ENCODE results near the gene TMEM109.

The TMEM109 gene

DNA sequence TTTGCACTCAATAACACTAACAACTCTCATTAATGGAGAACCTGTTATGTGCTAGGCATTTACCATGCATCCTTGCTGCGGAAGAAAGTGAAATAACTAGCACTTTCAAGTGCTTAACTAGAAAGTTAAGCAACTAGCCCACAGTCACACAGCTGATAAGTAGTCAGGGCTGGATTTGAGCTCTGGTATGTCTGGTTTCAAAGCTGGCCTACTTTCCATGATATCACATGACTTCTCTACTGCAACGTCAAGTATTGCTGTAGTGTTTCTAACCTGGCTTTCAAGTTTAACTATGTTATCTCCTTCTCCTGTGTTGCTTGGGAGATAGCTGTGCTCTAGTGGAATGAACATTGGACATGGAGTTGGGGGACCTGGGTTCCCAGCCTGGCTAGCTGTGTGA lies 25.9 kb downstream of the TMEM109 start:
- FAIRE-seq: no peak
- DNase-seq (ENCODE audit: low spot score): no peak

DNA sequence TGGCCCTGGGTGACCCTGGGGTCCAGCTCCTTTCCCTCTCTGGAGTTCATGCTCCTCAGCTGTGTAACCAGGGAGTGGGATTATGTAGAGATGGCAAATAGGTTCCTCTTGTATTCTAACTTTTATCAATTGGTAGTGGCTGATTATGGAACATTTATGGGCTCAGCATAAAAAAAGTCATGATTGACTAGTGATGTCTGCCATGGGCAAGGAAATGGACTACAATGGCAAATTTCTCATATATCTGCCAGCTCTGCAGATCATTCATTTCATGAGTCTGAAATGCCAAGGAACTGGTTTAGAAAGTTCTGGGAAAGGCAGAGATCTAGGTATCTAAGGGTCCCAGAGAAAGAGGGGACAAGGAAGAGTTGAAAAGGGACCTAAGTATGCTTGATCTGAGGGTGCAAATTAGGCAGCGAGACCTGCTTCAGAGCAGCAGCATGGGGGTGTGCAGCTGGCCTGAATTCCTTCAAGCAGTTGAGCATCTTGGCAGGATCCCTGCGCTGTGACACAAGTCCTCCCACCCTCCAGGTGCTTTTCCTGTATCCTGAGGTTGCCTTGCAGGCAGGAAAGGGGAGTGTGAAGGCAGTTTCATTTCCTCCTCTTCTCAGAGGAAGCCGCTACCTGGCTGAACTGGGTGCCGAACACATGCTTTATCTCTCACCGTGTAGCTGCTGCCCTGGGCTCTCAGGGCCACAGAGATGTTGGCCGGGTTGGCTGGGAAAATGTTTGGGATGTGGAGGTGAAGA lies 27.6 kb downstream of the TMEM109 start:
- DNase-seq (ENCODE audit: low spot score) (no peak), FAIRE-seq (no peak)

GRCh38 chr11:60942219-60942618 lies 28.3 kb downstream of the TMEM109 start:
- FAIRE-seq: no peak
- DNase-seq (ENCODE audit: low spot score): no peak

- DNase-seq (ENCODE audit: low spot score): no peak
- no peak for FAIRE-seq
Measured at GRCh38 chr11:60942970-60943565, 29.1 kb downstream of the TMEM109 start.

GRCh38 chr11:60944490-60945294 lies 30.7 kb downstream of the TMEM109 start:
- DNase-seq (ENCODE audit: low spot score): no peak
- no peak for FAIRE-seq

DNA sequence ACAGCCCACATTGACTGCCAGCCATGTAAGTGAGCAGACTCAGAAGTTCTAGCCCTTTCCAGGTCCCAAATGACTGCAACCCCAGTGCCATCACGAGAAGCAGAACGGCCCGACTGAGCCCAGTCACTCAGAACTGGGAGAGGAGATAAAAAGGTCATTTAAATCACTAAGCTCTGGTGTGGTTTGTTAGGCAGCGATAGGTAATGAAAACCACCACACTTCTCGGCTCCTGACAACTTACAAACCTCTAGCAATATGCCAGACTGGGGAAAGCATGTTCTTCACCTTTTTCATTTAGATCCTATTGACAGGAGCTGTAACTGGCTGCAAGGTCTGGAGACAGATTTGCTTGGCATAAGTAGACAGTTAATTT lies 31.3 kb downstream of the TMEM109 start:
- no peak for FAIRE-seq
- no peak for DNase-seq (ENCODE audit: low spot score)

DNA sequence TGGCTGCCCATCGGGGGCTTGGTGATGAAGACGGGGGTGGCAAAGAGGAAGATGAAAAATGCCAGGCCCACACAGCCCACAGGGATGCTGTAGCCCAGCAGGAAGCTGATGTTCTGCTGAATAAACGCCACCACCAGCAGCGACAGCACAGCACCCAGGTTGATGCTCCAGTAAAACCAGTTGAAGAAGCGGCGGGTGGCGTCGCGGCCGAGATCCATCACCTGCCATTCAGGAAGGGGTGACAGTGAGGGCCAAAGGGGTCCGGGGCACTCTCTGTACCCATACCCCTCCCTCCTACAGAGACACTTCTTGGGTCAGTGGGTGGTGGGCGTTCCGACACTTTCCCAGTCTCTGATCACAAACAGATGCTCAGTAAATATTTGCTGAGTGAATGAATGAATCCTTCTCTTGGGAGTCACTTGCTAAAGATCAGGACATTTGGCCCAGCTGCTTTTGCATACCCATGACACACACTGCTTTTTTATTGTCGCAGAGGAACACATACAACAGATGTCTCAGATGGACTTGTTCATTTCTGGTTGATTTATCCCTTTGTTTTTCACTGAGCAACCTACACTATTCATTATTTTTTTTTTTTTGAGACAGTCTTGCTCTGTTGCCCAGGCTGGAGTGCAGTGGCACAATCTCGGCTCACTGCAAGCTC lies 32.8 kb downstream of the TMEM109 start:
- FAIRE-seq (no peak), DNase-seq (ENCODE audit: low spot score) (no peak)

DNA sequence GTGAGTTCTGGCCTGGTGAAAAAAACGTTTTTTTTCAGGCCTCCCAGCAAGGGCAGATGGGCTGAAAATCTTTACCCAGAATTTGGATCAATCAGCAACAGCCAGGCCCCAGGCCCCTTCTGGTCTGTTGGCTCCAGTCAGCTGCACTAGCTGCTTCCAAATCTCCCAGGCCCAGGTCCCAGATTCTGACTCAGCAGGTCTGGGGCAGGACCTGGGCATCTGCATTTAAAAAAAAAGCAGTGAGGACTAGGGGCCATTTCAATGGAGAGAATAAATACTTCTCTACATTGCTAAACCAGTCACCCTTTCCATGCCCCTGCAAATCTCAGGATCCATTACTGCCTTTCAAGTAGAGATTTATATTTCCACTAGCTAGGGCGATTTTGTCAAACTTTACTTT lies 33.7 kb downstream of the TMEM109 start:
- FAIRE-seq: no peak
- no peak for DNase-seq (ENCODE audit: low spot score)

GRCh38 chr11:60948250-60948649 lies 34.3 kb downstream of the TMEM109 start:
- FAIRE-seq: no peak

GRCh38 chr11:60950024-60950423 lies 36.1 kb downstream of the TMEM109 start:
- FAIRE-seq (no peak), DNase-seq (ENCODE audit: low spot score) (no peak)

More at GRCh38 chr11:60948250-60948649, 34.3 kb downstream of the TMEM109 start:
- no peak for DNase-seq (ENCODE audit: low spot score)

- FAIRE-seq: no peak
- DNase-seq (ENCODE audit: low spot score): no peak
Measured at GRCh38 chr11:60950933-60951605, 37.1 kb downstream of the TMEM109 start.

- no peak for DNase-seq (ENCODE audit: low spot score)
- FAIRE-seq: no peak
Measured at GRCh38 chr11:60951606-60951903, 37.6 kb downstream of the TMEM109 start.

- FAIRE-seq (no peak), DNase-seq (ENCODE audit: low spot score) (no peak)
Measured at GRCh38 chr11:60951904-60952741, 38.2 kb downstream of the TMEM109 start, which contains the start of gene SLC15A3. TSS of gene SLC15A3 (minus strand) at chr11:60952176. CDS start at chr11:60951551, 625 bp downstream.

DNA sequence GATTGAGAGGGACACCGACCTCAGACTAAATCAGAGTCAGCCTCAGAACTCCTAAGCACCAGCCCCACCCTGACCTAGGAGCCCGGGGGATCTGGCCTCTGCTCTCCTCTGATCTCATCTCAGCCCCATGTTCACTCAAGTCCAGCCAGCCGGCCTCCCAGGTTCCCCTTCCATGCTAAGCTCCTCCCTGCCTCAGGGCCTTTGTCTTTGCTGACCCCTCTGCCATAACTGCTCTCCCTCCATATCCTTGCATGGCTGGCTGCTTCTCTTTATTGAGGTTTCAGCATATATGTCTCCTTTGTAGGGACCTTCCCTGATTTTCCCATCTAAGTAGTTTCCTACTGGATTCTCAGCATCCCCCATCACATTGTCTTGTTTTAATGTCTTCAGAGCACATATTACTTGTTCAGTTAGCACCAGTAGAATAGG lies 38.8 kb downstream of the TMEM109 start:
- no peak for FAIRE-seq

GRCh38 chr11:60953781-60954180 lies 39.8 kb downstream of the TMEM109 start:
- DNase-seq (ENCODE audit: low spot score) (no peak), FAIRE-seq (no peak)

More for the DNA sequence above, 38.8 kb downstream of the TMEM109 start:
- DNase-seq (ENCODE audit: low spot score): no peak

DNA sequence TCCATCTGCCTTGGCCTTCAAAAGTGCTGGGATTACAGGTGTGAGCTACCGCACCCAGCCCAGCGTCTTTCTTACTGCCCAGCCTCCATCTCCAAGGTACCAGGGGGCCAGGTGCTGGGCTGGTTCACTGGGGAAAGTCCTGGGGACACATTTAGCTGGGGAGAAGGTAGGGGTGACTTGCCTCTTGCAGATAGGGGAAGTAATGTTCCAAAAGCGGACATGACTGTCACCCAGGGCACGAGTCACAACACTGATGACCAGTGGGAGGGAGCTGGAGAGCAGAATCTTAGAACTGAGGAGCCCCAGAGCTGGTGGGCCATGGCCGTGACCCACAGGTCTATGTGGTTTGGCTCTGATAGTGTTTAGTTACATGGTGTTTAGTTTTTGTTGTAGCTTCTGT lies 40.5 kb downstream of the TMEM109 start:
- no peak for DNase-seq (ENCODE audit: low spot score)
- FAIRE-seq: no peak

GRCh38 chr11:60955571-60955970 lies 41.6 kb downstream of the TMEM109 start:
- FAIRE-seq: no peak
- DNase-seq (ENCODE audit: low spot score): no peak

- FAIRE-seq (no peak), DNase-seq (ENCODE audit: low spot score) (no peak)
Measured at GRCh38 chr11:60957188-60957587, 43.2 kb downstream of the TMEM109 start.

- DNase-seq (ENCODE audit: low spot score) (no peak), FAIRE-seq (no peak)
Measured at GRCh38 chr11:60959431-60959830, 45.5 kb downstream of the TMEM109 start.

- no peak for DNase-seq (ENCODE audit: low spot score)
- no peak for FAIRE-seq
Measured at GRCh38 chr11:60960405-60960804, 46.4 kb downstream of the TMEM109 start.

Data from RCC 7860 (cell line).